ENCODE results near the gene SH2D6. TPM values are rescaled to one million over a fixed set of nuclear protein-coding genes. Genes with fewer than 3 reads are reported as not detected.
A peak's percentile ranks its signal among the peaks of the same experiment; 100 is the strongest.
"Not testable (repeated sequence)": the region's sequence is repeated elsewhere in the genome, so short reads cannot be mapped to it uniquely, and the experiment has no call there.

Gene SH2D6
- 1 to 10 TPM; 4.7 to 6.3 TPM for total RNA-seq
- long read RNA-seq, partial matches to known transcripts = 0 of 1 reads
- long read RNA-seq, other reads (novel, unspliced or antisense) = 1 of 1 reads

GRCh38 chr2:85418132-85419008, at the start of gene SH2D6:
TSS of gene SH2D6 (plus strand) at chr2:85418714. CDS start at chr2:85429466, 10,752 bp downstream.
- intact Hi-C loops (cut with DNase I, micrococcal nuclease) = no loop called here
- ATAC-seq (peak; percentile 60), DNase-seq (peak; percentile 82 to 92)

- peak; percentile 31 for ATAC-seq
- intact Hi-C loops (cut with DNase I, micrococcal nuclease) = no loop called here
- DNase-seq = no peak
Measured at GRCh38 chr2:85368921-85369320, 49.6 kb upstream of the SH2D6 start.

GRCh38 chr2:85369500-85369899, 49.0 kb upstream of the SH2D6 start:
- no peak for DNase-seq
- intact Hi-C loops (cut with DNase I, micrococcal nuclease) = no loop called here
- ATAC-seq = peak; percentile 95

GRCh38 chr2:85371045-85371444, 47.5 kb upstream of the SH2D6 start:
- intact Hi-C loops (cut with DNase I, micrococcal nuclease) = no loop called here
- DNase-seq = no peak
- no peak for ATAC-seq

- intact Hi-C loops (cut with DNase I, micrococcal nuclease) = no loop called here
- DNase-seq (no peak), ATAC-seq (no peak)
Measured at GRCh38 chr2:85376291-85377065, 42.0 kb upstream of the SH2D6 start.

- ATAC-seq (no peak), DNase-seq (no peak)
- intact Hi-C loops (cut with DNase I, micrococcal nuclease) = no loop called here
Measured at GRCh38 chr2:85377083-85377482, 41.4 kb upstream of the SH2D6 start.

GRCh38 chr2:85378257-85378656, 40.3 kb upstream of the SH2D6 start:
- intact Hi-C loops (cut with DNase I, micrococcal nuclease) = no loop called here
- DNase-seq (no peak), ATAC-seq (no peak)

GRCh38 chr2:85380048-85380447, 38.5 kb upstream of the SH2D6 start:
- no peak for ATAC-seq
- intact Hi-C loops (cut with DNase I, micrococcal nuclease) = no loop called here
- DNase-seq = no peak

- ATAC-seq; intact Hi-C loops (cut with DNase I, micrococcal nuclease); DNase-seq: not testable (repeated sequence)
Measured at GRCh38 chr2:85383151-85383550, 35.4 kb upstream of the SH2D6 start.

- DNase-seq = no peak
- ATAC-seq = no peak
- intact Hi-C loops (cut with DNase I, micrococcal nuclease) = no loop called here
Measured at GRCh38 chr2:85383850-85384249, 34.7 kb upstream of the SH2D6 start.

- intact Hi-C loops (cut with DNase I, micrococcal nuclease) = no loop called here
- ATAC-seq (no peak), DNase-seq (no peak)
Measured at GRCh38 chr2:85385746-85386145, 32.8 kb upstream of the SH2D6 start.

- no peak for DNase-seq
- ATAC-seq = no peak
Measured at GRCh38 chr2:85387754-85388153, 30.8 kb upstream of the SH2D6 start.

GRCh38 chr2:85388878-85389538, 29.5 kb upstream of the SH2D6 start:
- DNase-seq (no peak), ATAC-seq (no peak)
- intact Hi-C loops (cut with DNase I, micrococcal nuclease) = no loop called here

More at GRCh38 chr2:85387754-85388153, 30.8 kb upstream of the SH2D6 start:
- intact Hi-C loops (cut with DNase I, micrococcal nuclease) = no loop called here

- peak in 1 of 2 donors; percentile 85 for DNase-seq
- ATAC-seq = peak; percentile 79
- intact Hi-C loops (cut with DNase I, micrococcal nuclease) = no loop called here
Measured at GRCh38 chr2:85390941-85391669, 27.4 kb upstream of the SH2D6 start.

- no peak for DNase-seq
- intact Hi-C loops (cut with DNase I, micrococcal nuclease) = no loop called here
Measured at GRCh38 chr2:85393836-85394235, 24.7 kb upstream of the SH2D6 start.

GRCh38 chr2:85394261-85394681, 24.2 kb upstream of the SH2D6 start:
- ATAC-seq (no peak), DNase-seq (no peak)
- intact Hi-C loops (cut with DNase I, micrococcal nuclease) = no loop called here

More at GRCh38 chr2:85393836-85394235, 24.7 kb upstream of the SH2D6 start:
- no peak for ATAC-seq

- DNase-seq (no peak), ATAC-seq (no peak)
- intact Hi-C loops (cut with DNase I, micrococcal nuclease) = no loop called here
Measured at GRCh38 chr2:85394976-85395375, 23.5 kb upstream of the SH2D6 start.

GRCh38 chr2:85395912-85396475, 22.5 kb upstream of the SH2D6 start:
- DNase-seq (no peak), ATAC-seq (no peak)
- intact Hi-C loops (cut with DNase I, micrococcal nuclease) = no loop called here

Data from left colon (tissue), 2 donors.